ENCODE data around the gene P2RY13.

Gene P2RY13

GRCh38 chr3:151289445-151289844 lies 39.9 kb downstream of the P2RY13 start:
- no peak for FAIRE-seq

- no peak for FAIRE-seq
Observed at GRCh38 chr3:151285940-151286339, 43.4 kb downstream of the P2RY13 start.

- FAIRE-seq, result no peak
Observed at GRCh38 chr3:151283907-151284461, 45.4 kb downstream of the P2RY13 start.

- no peak for FAIRE-seq
Observed at GRCh38 chr3:151283387-151283786, 46.0 kb downstream of the P2RY13 start.

GRCh38 chr3:151282921-151283320 lies 46.4 kb downstream of the P2RY13 start:
- FAIRE-seq, result peak; percentile 87

GRCh38 chr3:151281671-151282324 lies 47.6 kb downstream of the P2RY13 start:
- no peak for FAIRE-seq

- no peak for FAIRE-seq
Observed at GRCh38 chr3:151278230-151278629, 51.1 kb downstream of the P2RY13 start, which contains the start of gene P2RY14. TSS of gene P2RY14 (minus strand) at chr3:151278542. CDS start at chr3:151214316, 64,226 bp downstream.

- FAIRE-seq, result no peak
Observed at GRCh38 chr3:151276687-151277042, 52.7 kb downstream of the P2RY13 start.
